Activated CD4-positive, alpha-beta T cell treated with anti-CD3 and anti-CD28 coated beads, Interleukin-2, amount 50 U/mL, for 1 hour (primary cell): ENCODE results near the gene EIF5A.

Experiments
- DNase-seq: peaks from one replicate; pipeline ENCODE4 v3.0.0-alpha.2; 2020

EIF5A gene

GRCh38 chr17:7313890-7314718 lies 6.7 kb downstream of the EIF5A start:
- no peak for DNase-seq

GRCh38 chr17:7314719-7315569 lies 7.5 kb downstream of the EIF5A start, which contains the start of gene GPS2:
GPS2 (minus strand) TSS chr17:7315360; CDS start chr17:7315052, 308 bp downstream.
- DNase-seq: peak; percentile 94

- DNase-seq: no peak
These were observed 8.3 kb downstream of the EIF5A start for GRCh38 chr17:7315570-7316235.

GRCh38 chr17:7317161-7317803 lies 9.9 kb downstream of the EIF5A start:
- DNase-seq: no peak

- DNase-seq: no peak
These were observed 10.9 kb downstream of the EIF5A start for GRCh38 chr17:7318121-7318860.

- DNase-seq: no peak
These were observed 14.0 kb downstream of the EIF5A start for GRCh38 chr17:7321466-7321865.

GRCh38 chr17:7322520-7323194 lies 15.2 kb downstream of the EIF5A start:
- DNase-seq: no peak

GRCh38 chr17:7323731-7324437 lies 16.5 kb downstream of the EIF5A start:
- DNase-seq: peak; percentile 66

GRCh38 chr17:7324438-7324779 lies 17.0 kb downstream of the EIF5A start:
- DNase-seq: no peak

GRCh38 chr17:7325031-7325528 lies 17.7 kb downstream of the EIF5A start:
- DNase-seq: no peak

GRCh38 chr17:7326186-7326585 lies 18.8 kb downstream of the EIF5A start:
- no peak for DNase-seq

- DNase-seq: no peak
These were observed 19.6 kb downstream of the EIF5A start for GRCh38 chr17:7327056-7327455.

- DNase-seq: no peak
These were observed 20.1 kb downstream of the EIF5A start for GRCh38 chr17:7327501-7327900.

- no peak for DNase-seq
These were observed 20.6 kb downstream of the EIF5A start for GRCh38 chr17:7328009-7328408.

- no peak for DNase-seq
These were observed 21.5 kb downstream of the EIF5A start, which contains the start of gene NEURL4 for GRCh38 chr17:7328840-7329373. NEURL4 (minus strand) TSS chr17:7329335; CDS start chr17:7329312, 23 bp downstream.

- peak; percentile 92 for DNase-seq
These were observed 22.1 kb downstream of the EIF5A start for GRCh38 chr17:7329374-7329996.

- DNase-seq: peak; percentile 70
These were observed 22.7 kb downstream of the EIF5A start for GRCh38 chr17:7329997-7330637.

GRCh38 chr17:7330638-7331015 lies 23.2 kb downstream of the EIF5A start:
- no peak for DNase-seq

GRCh38 chr17:7332111-7332510 lies 24.7 kb downstream of the EIF5A start:
- DNase-seq: no peak
